NOMO-1 (cell line): Measurements from ENCODE around the gene AGBL3.
"Not testable (repeated sequence)": the region's sequence is repeated elsewhere in the genome, so short reads cannot be mapped to it uniquely, and the experiment has no call there.

ENCODE experiments used
- DNase-seq, 2 experiments: peaks; one replicate each; lab custom pipeline; 2025; ENCODE audit not compliant: unreplicated experiment in 2 of 2; lab: John Stamatoyannopoulos, UW

AGBL3 gene

GRCh38 chr7:135074096-135074495, 87.8 kb downstream of the AGBL3 start:
- no peak for DNase-seq

- no peak for DNase-seq
These were observed 88.2 kb downstream of the AGBL3 start for GRCh38 chr7:135074531-135074930.

- DNase-seq = no peak
These were observed 89.4 kb downstream of the AGBL3 start for GRCh38 chr7:135075716-135076115.

- DNase-seq = no peak
These were observed 90.6 kb downstream of the AGBL3 start for GRCh38 chr7:135076882-135077281.

GRCh38 chr7:135077642-135078041, 91.3 kb downstream of the AGBL3 start:
- DNase-seq = no peak

GRCh38 chr7:135078051-135078450, 91.7 kb downstream of the AGBL3 start:
- no peak for DNase-seq

- DNase-seq = no peak
These were observed 92.8 kb downstream of the AGBL3 start for GRCh38 chr7:135079068-135079467.

- DNase-seq = no peak
These were observed 96.7 kb downstream of the AGBL3 start for GRCh38 chr7:135083005-135083404.

- no peak for DNase-seq
These were observed 102.3 kb downstream of the AGBL3 start for GRCh38 chr7:135088566-135088965.

- no peak for DNase-seq
These were observed 105.4 kb downstream of the AGBL3 start for GRCh38 chr7:135091717-135092116.

GRCh38 chr7:135094472-135095237, 108.3 kb downstream of the AGBL3 start:
- no peak for DNase-seq

GRCh38 chr7:135095450-135095849, 109.1 kb downstream of the AGBL3 start:
- no peak for DNase-seq

- DNase-seq = no peak
These were observed 112.1 kb downstream of the AGBL3 start for GRCh38 chr7:135098391-135098790.

- no peak for DNase-seq
These were observed 114.5 kb downstream of the AGBL3 start for GRCh38 chr7:135100856-135101255.

- no peak for DNase-seq
These were observed 116.1 kb downstream of the AGBL3 start for GRCh38 chr7:135102372-135102771.

GRCh38 chr7:135109562-135109961, 123.3 kb downstream of the AGBL3 start:
- no peak for DNase-seq

GRCh38 chr7:135109976-135110375, 123.7 kb downstream of the AGBL3 start:
- no peak for DNase-seq

- no peak for DNase-seq
These were observed 125.1 kb downstream of the AGBL3 start for GRCh38 chr7:135111379-135111778.

GRCh38 chr7:135114622-135115021, 128.3 kb downstream of the AGBL3 start:
- no peak for DNase-seq

- no peak for DNase-seq
These were observed 130.8 kb downstream of the AGBL3 start for GRCh38 chr7:135117096-135117495.

- no peak for DNase-seq
These were observed 135.6 kb downstream of the AGBL3 start for GRCh38 chr7:135121868-135122267.

GRCh38 chr7:135124631-135125030, 138.3 kb downstream of the AGBL3 start:
- not testable (repeated sequence) for DNase-seq

GRCh38 chr7:135128931-135129330, 142.6 kb downstream of the AGBL3 start:
- no peak for DNase-seq
